IMR-90 (cell line): Measurements from ENCODE around the gene LACC1. TPM values are rescaled to one million over a fixed set of nuclear protein-coding genes. Genes with fewer than 3 reads are reported as not detected.

Experiments used
- ATAC-seq: fragments of 200-7000 bp; cut with Tn5 transposase; 2 replicates; pipeline ENCODE4 v1.9.1; 2020; ENCODE audit warnings: low read depth, mild to moderate bottlenecking, moderate library complexity
- BruUV-seq: library from RNA; stranded (reverse); fragments of 400-500 nt; replicated peaks from 2 replicates; lab custom pipeline; 2021; lab: Mats Ljungman, UMichigan
- CTCF ChIA-PET: fragments of 300-600 bp; formaldehyde crosslinking; extraction: SDS; loops from one replicate; lab custom pipeline; 2021; ENCODE audit warnings: antibody characterized with exemption; lab: Yijun Ruan, JAX
- POLR2A ChIA-PET: fragments of 300-600 bp; sonication (Branson Sonifier 250); formaldehyde crosslinking; loops from one replicate; lab custom pipeline; 2022; ENCODE audit warnings: antibody characterized with exemption; ENCODE audit not compliant: unreplicated experiment; lab: Charles Lee
- DNase-seq: peaks from one replicate; pipeline ENCODE4 v3.0.0; 2013
- H2AFZ ChIP-seq: replicated peaks from 2 replicates; pipeline ENCODE3; 2013; ENCODE audit warnings: low read length, mild to moderate bottlenecking; ENCODE audit not compliant: poor library complexity
- H2AK5ac ChIP-seq: 2 replicates; pipeline ENCODE4 v1.6.1; 2013; ENCODE audit warnings: low read depth, low read length, inconsistent platforms
- H2AK9ac ChIP-seq: replicated peaks from 2 replicates; pipeline ENCODE3; 2013; ENCODE audit warnings: mild to moderate bottlenecking, low read depth, low read length, moderate library complexity; ENCODE audit not compliant: poor library complexity
- H2BK120ac ChIP-seq: 2 replicates; pipeline ENCODE4 v1.6.1; 2013; ENCODE audit warnings: low read depth, low read length, inconsistent platforms
- H2BK15ac ChIP-seq: 3 replicates; pipeline ENCODE4 v1.6.1; 2013; ENCODE audit warnings: low read depth, low read length, inconsistent platforms
- H2BK20ac ChIP-seq: 2 replicates; pipeline ENCODE4 v1.6.1; 2013; ENCODE audit warnings: low read depth, mild to moderate bottlenecking, inconsistent platforms, low read length, moderate library complexity
- H2BK5ac ChIP-seq: 2 replicates; pipeline ENCODE4 v1.6.1; 2013; ENCODE audit warnings: mild to moderate bottlenecking, low read depth, low read length, inconsistent platforms; ENCODE audit not compliant: poor library complexity, severe bottlenecking
- H3K14ac ChIP-seq: replicated peaks from 2 replicates; pipeline ENCODE4 v1.6.1; 2013; ENCODE audit warnings: low read depth, low read length, inconsistent platforms
- H3K18ac ChIP-seq: 2 replicates; pipeline ENCODE4 v1.6.1; 2013; ENCODE audit warnings: low read depth, low read length, control low read depth
- H3K23ac ChIP-seq: 2 replicates; pipeline ENCODE4 v1.6.1; 2013; ENCODE audit warnings: low read depth, low read length, inconsistent platforms
- H3K27ac ChIP-seq: 2 replicates; pipeline ENCODE4 v1.5.1; 2013; ENCODE audit warnings: mild to moderate bottlenecking, control low read depth, low read length; ENCODE audit not compliant: insufficient read depth
- H3K27me3 ChIP-seq: 2 replicates; pipeline ENCODE4 v1.6.1; 2013; ENCODE audit warnings: low read length; ENCODE audit not compliant: control insufficient read depth, insufficient read depth
- H3K36me3 ChIP-seq: 2 replicates; pipeline ENCODE4 v1.6.1; 2013; ENCODE audit warnings: low read length, mixed read lengths; ENCODE audit not compliant: control insufficient read depth, insufficient read depth
- H3K4ac ChIP-seq: 2 replicates; pipeline ENCODE4 v1.6.1; 2013; ENCODE audit warnings: low read depth, low read length, inconsistent platforms
- H3K4me1 ChIP-seq: 2 replicates; pipeline ENCODE4 v1.6.1; 2013; ENCODE audit warnings: low read length, mixed read lengths; ENCODE audit not compliant: control insufficient read depth, insufficient read depth
- H3K4me2 ChIP-seq: 2 replicates; pipeline ENCODE4 v1.6.1; 2013; ENCODE audit warnings: low read depth, mild to moderate bottlenecking, control low read depth, low read length, moderate library complexity
- H3K4me3 ChIP-seq: 2 replicates; pipeline ENCODE4 v1.5.1; 2013; ENCODE audit warnings: low read depth, mild to moderate bottlenecking, control low read depth, low read length, moderate library complexity; ENCODE audit not compliant: insufficient read depth
- H3K56ac ChIP-seq: 2 replicates; pipeline ENCODE4 v1.6.1; 2013; ENCODE audit warnings: low read length, inconsistent platforms; ENCODE audit not compliant: insufficient read depth; ENCODE audit errors: extremely low read depth
- H3K79me1 ChIP-seq, 2 experiments: 2 replicates each; pipeline ENCODE4 v1.6.1; 2013; ENCODE audit warnings: low read length in 2 of 2, inconsistent platforms in 1 of 2, low read depth in 1 of 2
- H3K9ac ChIP-seq: 2 replicates; pipeline ENCODE4 v1.6.1; 2013; ENCODE audit warnings: low read depth, low read length, control low read depth
- H3K9me1 ChIP-seq: 2 replicates; pipeline ENCODE4 v1.6.1; 2013; ENCODE audit warnings: low read length, inconsistent platforms; ENCODE audit not compliant: insufficient read depth
- H3K9me3 ChIP-seq: 2 replicates; pipeline ENCODE4 v1.6.1; 2013; ENCODE audit warnings: low read length; ENCODE audit not compliant: control insufficient read depth, insufficient read depth
- H4K20me1 ChIP-seq: 2 replicates; pipeline ENCODE4 v1.6.1; 2013; ENCODE audit warnings: low read length, inconsistent platforms; ENCODE audit not compliant: insufficient read depth
- H4K5ac ChIP-seq: 2 replicates; pipeline ENCODE4 v1.6.1; 2013; ENCODE audit warnings: mild to moderate bottlenecking, low read depth, low read length, control low read depth
- H4K8ac ChIP-seq, 2 experiments: 2 replicates each; pipeline ENCODE4 v1.6.1; 2013; ENCODE audit warnings: low read depth in 2 of 2, low read length in 2 of 2, control low read depth in 1 of 2, inconsistent platforms in 1 of 2
- H4K91ac ChIP-seq: 2 replicates; pipeline ENCODE4 v1.6.1; 2013; ENCODE audit warnings: low read depth, low read length, inconsistent platforms; ENCODE audit not compliant: insufficient read depth
- CEBPB ChIP-seq: IDR thresholded peaks from 2 replicates; pipeline ENCODE4 v1.6.1; 2012; ENCODE audit warnings: low read depth, low read length, improper control_type of control experiment
- CTCF ChIP-seq: conservative IDR thresholded peaks from 2 replicates; pipeline ENCODE4 v1.5.1; 2012; ENCODE audit warnings: mild to moderate bottlenecking, low read depth, low read length, improper control_type of control experiment
- MAZ ChIP-seq: IDR thresholded peaks from 2 replicates; pipeline ENCODE4 v1.6.1; 2012; ENCODE audit warnings: low read depth, mild to moderate bottlenecking, low read length, improper control_type of control experiment, moderate library complexity, borderline replicate concordance
- MXI1 ChIP-seq: IDR thresholded peaks from 2 replicates; pipeline ENCODE4 v1.6.1; 2012; ENCODE audit warnings: low read depth, mild to moderate bottlenecking, low read length, moderate library complexity, borderline replicate concordance
- RAD21 ChIP-seq: IDR thresholded peaks from 2 replicates; pipeline ENCODE4 v1.6.1; 2012; ENCODE audit warnings: low read length, improper control_type of control experiment
- RCOR1 ChIP-seq: IDR thresholded peaks from 2 replicates; pipeline ENCODE4 v1.6.1; 2012; ENCODE audit warnings: mild to moderate bottlenecking, low read length, improper control_type of control experiment; ENCODE audit not compliant: insufficient replicate concordance
- RFX5 ChIP-seq: IDR thresholded peaks from 2 replicates; pipeline ENCODE4 v1.8.0; 2012; ENCODE audit warnings: low read depth, mild to moderate bottlenecking, low read length, moderate library complexity
- SMC3 ChIP-seq: fragments of 150-350 bp; IDR thresholded peaks from 2 replicates; pipeline ENCODE4 v1.6.1; 2016; ENCODE audit warnings: low read depth, mild to moderate bottlenecking, antibody characterized with exemption, low read length, moderate library complexity
- WGBS, 2 experiments: methylation state at CpG; one replicate each; pipeline versions ENCODE4 v1.1.5 to v1.1.7; 2013; ENCODE audit warnings: missing lambda C conversion rate in 2 of 2; ENCODE audit not compliant: insufficient read length in 1 of 2; ENCODE audit errors: extremely low coverage in 2 of 2; 5-methylcytosine and 5-hydroxymethylcytosine counted together
- dilution Hi-C: fragments of 300-500 bp; cut with HindIII; formaldehyde crosslinking; loops from one replicate; pipeline ENCODE4 v1.14.3; 2018; ENCODE audit warnings: low sequenced_read_pairs; ENCODE audit not compliant: unreplicated experiment
- in situ Hi-C: fragments of 300-500 bp; cut with MboI; formaldehyde crosslinking; loops from 3 replicates; pipeline ENCODE4 v1.14.3; 2019; ENCODE audit warnings: low sequenced_read_pairs, inconsistent platforms, mixed read lengths
- intact Hi-C: fragments of 100-400 bp; cut with micrococcal nuclease; formaldehyde crosslinking; loops from 2 replicates; pipeline ENCODE4 v1.10.0; 2022
- polyA plus RNA-seq, 3 experiments: library from polyadenylated mRNA; depleted of rRNA; stranded (reverse); fragments of >200 nt; gene quantifications; 2 replicates each; pipeline ENCODE4 v1.2.3, GENCODE V29; 2012; ENCODE audit warnings: low replicate concordance in 1 of 3
- total RNA-seq: library from RNA; depleted of rRNA; stranded (reverse); fragments of >200 nt; gene quantifications from 2 replicates; pipeline ENCODE4 v1.2.3, GENCODE V29; 2012

LACC1 gene
- total and polyA plus RNA-seq, 2 of the 4 experiments (the other 2 are of a cell fraction) = 3.2 to 4.7 TPM

GRCh38 chr13:43895940-43896339 lies 16.2 kb downstream of the LACC1 start:
- POLR2A ChIA-PET = interaction anchor here (0.6 kb wide), 1 partner anchor 1451 kb away, joined by 4 read pairs; no protein-coding TSS in a partner anchor
- intact Hi-C loops = no loop called here
- CTCF ChIA-PET = interaction anchor here (0.6 to 0.7 kb wide), 2 partner anchors 885 to 921 kb away, joined by 3 read pairs; no protein-coding TSS in a partner anchor

More at GRCh38 chr13:43895940-43896339, 16.2 kb downstream of the LACC1 start:
- no peaks in the 10 kb centered on the region for H3K79me1 ChIP-seq
- H3K9me1 ChIP-seq = no peaks in the 10 kb centered on the region
- H3K27me3 ChIP-seq = no peaks in the 10 kb centered on the region
- peak; percentile 65 for DNase-seq
- H4K8ac ChIP-seq = no peak overlapping the region
- H4K5ac ChIP-seq = no peak overlapping the region
- no peak overlapping the region for H3K4ac ChIP-seq
- no peak overlapping the region for H3K4me3 ChIP-seq
- H2BK5ac ChIP-seq = no peak overlapping the region
- peak overlapping the region; percentile 23 for H3K4me2 ChIP-seq
- BruUV-seq = no TSS peak
- H3K18ac ChIP-seq = no peak overlapping the region
- peaks cover 8% of the 10 kb centered on the region; the same call in 1 of the 2 replicates for H3K4me1 ChIP-seq
- H4K20me1 ChIP-seq = no peaks in the 10 kb centered on the region
- ATAC-seq = peak; percentile 80
- no peak overlapping the region for H2BK120ac ChIP-seq
- H3K56ac ChIP-seq = no peak overlapping the region
- H3K14ac ChIP-seq = no peak overlapping the region
- no peak overlapping the region for H2AK5ac ChIP-seq
- in situ Hi-C loops (no loop called here), dilution Hi-C loops (no loop called here)
- WGBS, 2 experiments = no CpG with 5 or more reads among the region's 2 CpGs
- H3K9me3 ChIP-seq = no peaks in the 10 kb centered on the region
- H2AK9ac ChIP-seq = no peak overlapping the region
- no peak overlapping the region for H3K23ac ChIP-seq
- H2BK15ac ChIP-seq = no peak overlapping the region
- no peak overlapping the region for H2AFZ ChIP-seq
- H3K9ac ChIP-seq = no peak overlapping the region
- TF ChIP-seq RAD21 (no peak), CEBPB (no peak), RFX5 (no peak), SMC3 (no peak), MAZ (no peak), RCOR1 (no peak), CTCF (no peak), MXI1 (no peak)
- H4K91ac ChIP-seq = no peak overlapping the region
- no peaks in the 10 kb centered on the region; the same call in 1 of the 2 replicates for H3K36me3 ChIP-seq
- H3K27ac ChIP-seq = no peak overlapping the region; the same call in 1 of the 2 replicates
- H2BK20ac ChIP-seq = no peak overlapping the region
